ENCODE measurements around the gene EXOC3L4. TPM values are rescaled to one million over a fixed set of nuclear protein-coding genes. Genes with fewer than 3 reads are reported as not detected.
A peak's percentile ranks its signal among the peaks of the same experiment; 100 is the strongest.

The EXOC3L4 gene
- total and polyA plus RNA-seq, 2 of the 8 experiments (the other 6 are each of a cell fraction or from before 2014, with no cell fraction given): 0.45 to 0.57 TPM

- Histone ChIP-seq H4K8ac (ENCODE audit: extremely low read depth, insufficient read depth, low read length) (peak overlapping the region; percentile 20), H2BK5ac (ENCODE audit: low read depth, low read length) (peak overlapping the region; percentile 56; the same call in 1 of the 2 replicates), H2BK15ac (ENCODE audit: low read length) (no peak overlapping the region), H2AK5ac (ENCODE audit: low read depth, low read length) (no peak overlapping the region), H4K20me1 (replicated peaks in 1 of 2; ENCODE audit: control insufficient read depth in 1 of 2, insufficient read depth in 2 of 2, low read length in 2 of 2) (no peaks in the 10 kb centered on the region), H2BK20ac (ENCODE audit: low read length) (no peak overlapping the region), H2AFZ (ENCODE audit: low read length) (no peak overlapping the region), H3K9me3 (ENCODE audit: insufficient read depth in 2 of 2, low read depth in 1 of 2, low read length in 1 of 2) (no peaks in the 10 kb centered on the region), H3K4me1 (replicated peaks in 1 of 4; ENCODE audit: control insufficient read depth in 3 of 4, insufficient read depth in 4 of 4, low read length in 3 of 4) (peaks cover 0 to 31% (median 14%) of the 10 kb centered on the region in 4 experiments; a peak in 6 of 7 replicates), H2BK120ac (replicated peaks; ENCODE audit: low read depth, low read length) (no peak overlapping the region), H3K27me3 (replicated peaks in 1 of 4; ENCODE audit: control insufficient read depth in 3 of 4, extremely low read depth in 1 of 4, insufficient read depth in 3 of 4, low read length in 3 of 4) (peaks cover 7 to 36% (median 31%) of the 10 kb centered on the region in 4 experiments), H3K23me2 (ENCODE audit: low read depth, low read length) (no peaks in the 10 kb centered on the region; the same call in 1 of the 2 replicates), H3K56ac (replicated peaks; ENCODE audit: insufficient read length, low read depth, low read length) (no peak overlapping the region), H3K4me3 (ENCODE audit: extremely low read depth in 1 of 4, insufficient read depth in 2 of 4, low read depth in 3 of 4, low read length in 4 of 4) (no peak overlapping the region), H3K14ac (ENCODE audit: insufficient read length) (no peak overlapping the region), H3K18ac (ENCODE audit: extremely low read depth, low read length) (no peak overlapping the region; the same call in 1 of the 2 replicates), H3K79me1 (ENCODE audit: low read depth, low read length) (no peaks in the 10 kb centered on the region), H3K23ac (ENCODE audit: insufficient read length) (no peak overlapping the region), H4K5ac (ENCODE audit: insufficient read length, low read depth, low read length) (no peak overlapping the region), H2BK12ac (ENCODE audit: low read depth, low read length) (peak overlapping the region; percentile 50; the same call in 1 of the 2 replicates), H3K27ac (ENCODE audit: low read depth, low read length) (no peak overlapping the region), H3K4ac (replicated peaks; ENCODE audit: insufficient read length, low read depth, low read length) (no peak overlapping the region), H3K79me2 (ENCODE audit: control insufficient read depth in 1 of 2, insufficient read depth in 2 of 2, low read length in 2 of 2) (no peaks in the 10 kb centered on the region), H3K4me2 (ENCODE audit: insufficient read depth in 1 of 2, low read depth in 2 of 2, low read length in 2 of 2) (no peak overlapping the region), H4K91ac (replicated peaks; ENCODE audit: insufficient read length, low read length) (no peak overlapping the region), H3K36me3 (ENCODE audit: control insufficient read depth in 2 of 4, insufficient read depth in 4 of 4, low read length in 3 of 4) (no peaks in the 10 kb centered on the region), H3K9ac (replicated peaks in 1 of 4; ENCODE audit: extremely low read depth in 1 of 4, low read depth in 3 of 4, low read length in 3 of 4) (no peak overlapping the region)
- no peak for DNase-seq (ENCODE audit: low read depth in 1 of 2, low spot score in 2 of 2)
- ChIA-PET CTCF (ENCODE audit: partially characterized antibody) (interaction anchor here (0.7 to 10.4 kb wide), 13 partner anchors 8 to 278 kb away, joined by 3 to 276 read pairs (median 4); partner anchors contain the start of genes LBHD2 and TNFAIP2), POLR2A (ENCODE audit: partially characterized antibody) (interaction anchor here (0.6 to 1.3 kb wide), 5 partner anchors 9 to 485 kb away, joined by 3 to 4 read pairs (median 3); no protein-coding TSS in a partner anchor)
- no peak for FAIRE-seq
- 95% methylated on average over 8 of the region's 8 CpGs; no CpG with 5 or more reads in 1 of the 2 experiments for WGBS, 2 experiments (ENCODE audit: extremely low coverage in 1 of 2, insufficient coverage in 1 of 2, insufficient read length in 1 of 2, insufficient replicate concordance in 2 of 2, low coverage in 1 of 2, low lambda C conversion rate in 2 of 2, missing lambda C conversion rate in 1 of 2)
- TF ChIP-seq TEAD4 (IDR thresholded peaks at IDR 0.05; ENCODE audit: low read depth, low read length) (no peak), MAFK (IDR thresholded peaks at IDR 0.05; ENCODE audit: low read depth, low read length) (no peak), RBBP5 (IDR thresholded peaks at IDR 0.05; ENCODE audit: borderline replicate concordance, low read depth, low read length) (no peak)
Measured at GRCh38 chr14:103099733-103100280, 5.3 kb downstream of the EXOC3L4 start.

Data from H1 (cell line).